CD4-positive, CD25-positive, alpha-beta regulatory T cell (primary cell): ENCODE data around the gene GFRA1. TPM values are rescaled to one million over a fixed set of nuclear protein-coding genes. Genes with fewer than 3 reads are reported as not detected.

ENCODE experiments used
- ATAC-seq, 2 donors: fragments of 150-1000 bp; cut with Tn5 transposase; one replicate each; pipeline ENCODE4 v1.10.0; 2021; ENCODE audit warnings: low read depth in 2 of 2, moderate number of reproducible peaks in 2 of 2, moderate library complexity in 1 of 2
- DNase-seq, 3 donors: peaks; one replicate each; pipeline versions ENCODE4 v3.0.0 to v3.0.0-alpha.2; 2012 to 2022; ENCODE audit warnings: mixed read lengths in 1 of 3
- H3K27ac ChIP-seq: one replicate; pipeline ENCODE4 v1.7.0; 2013; ENCODE audit warnings: mild to moderate bottlenecking, low read length; ENCODE audit not compliant: insufficient read depth, poor library complexity, severe bottlenecking
- H3K27me3 ChIP-seq: one replicate; pipeline ENCODE4 v1.7.0; 2013; ENCODE audit warnings: low read length; ENCODE audit not compliant: control insufficient read depth, insufficient read depth
- H3K36me3 ChIP-seq: one replicate; pipeline ENCODE4 v1.7.0; 2013; ENCODE audit warnings: mild to moderate bottlenecking, low read length, moderate library complexity; ENCODE audit not compliant: control insufficient read depth, insufficient read depth
- H3K4me1 ChIP-seq: 2 replicates; pipeline ENCODE4 v1.7.0; 2013; ENCODE audit warnings: mild to moderate bottlenecking, low read length; ENCODE audit not compliant: insufficient read depth, control insufficient read depth, poor library complexity, severe bottlenecking
- H3K4me3 ChIP-seq: one replicate; pipeline ENCODE4 v1.7.0; 2013; ENCODE audit warnings: low read depth, mild to moderate bottlenecking, low read length, moderate library complexity
- H3K9me3 ChIP-seq, 2 experiments: 1 replicate in 1 of 2; 2 replicates in 1 of 2; pipeline ENCODE4 v1.7.0; 2013; ENCODE audit warnings: low read length in 2 of 2, mild to moderate bottlenecking in 1 of 2, moderate library complexity in 1 of 2; ENCODE audit not compliant: control insufficient read depth in 2 of 2
- H3K27ac Mint-ChIP-seq, 3 donors: one replicate each; pipeline ENCODE4 v1.8.0; 2020 to 2022; ENCODE audit warnings: mild to moderate bottlenecking in 3 of 3, mixed read lengths in 3 of 3, moderate library complexity in 2 of 3
- H3K27me3 Mint-ChIP-seq: one replicate; pipeline ENCODE4 v1.8.0; 2022; ENCODE audit warnings: mild to moderate bottlenecking, mixed read lengths
- H3K36me3 Mint-ChIP-seq: one replicate; pipeline ENCODE4 v1.8.0; 2020; ENCODE audit warnings: mixed read lengths
- H3K4me1 Mint-ChIP-seq, 4 donors: one replicate each; pipeline ENCODE4 v1.8.0; 2020 to 2022; ENCODE audit warnings: mixed read lengths in 4 of 4, mild to moderate bottlenecking in 1 of 4
- H3K4me3 Mint-ChIP-seq, 4 donors: one replicate each; pipeline ENCODE4 v1.8.0; 2020 to 2022; ENCODE audit warnings: mild to moderate bottlenecking in 4 of 4, mixed read lengths in 4 of 4, moderate library complexity in 3 of 4
- H3K9me3 Mint-ChIP-seq, 7 donors: one replicate each; pipeline ENCODE4 v1.8.0; 2020 to 2022; ENCODE audit warnings: mixed read lengths in 7 of 7, mild to moderate bottlenecking in 3 of 7, moderate library complexity in 2 of 7
- polyA plus RNA-seq, 4 donors: library from polyadenylated mRNA; unstranded; fragments of 300-500 nt; fragmentation: Illumina TruSeq; gene quantifications; one replicate each; pipeline ENCODE4 v1.2.3, GENCODE V29; 2021
- total RNA-seq: library from RNA; stranded (reverse); gene quantifications from one replicate; pipeline ENCODE4 v1.2.3, GENCODE V29; 2022

GFRA1 gene
- total and polyA plus RNA-seq, 5 donors from 2014 or later = not detected

DNA sequence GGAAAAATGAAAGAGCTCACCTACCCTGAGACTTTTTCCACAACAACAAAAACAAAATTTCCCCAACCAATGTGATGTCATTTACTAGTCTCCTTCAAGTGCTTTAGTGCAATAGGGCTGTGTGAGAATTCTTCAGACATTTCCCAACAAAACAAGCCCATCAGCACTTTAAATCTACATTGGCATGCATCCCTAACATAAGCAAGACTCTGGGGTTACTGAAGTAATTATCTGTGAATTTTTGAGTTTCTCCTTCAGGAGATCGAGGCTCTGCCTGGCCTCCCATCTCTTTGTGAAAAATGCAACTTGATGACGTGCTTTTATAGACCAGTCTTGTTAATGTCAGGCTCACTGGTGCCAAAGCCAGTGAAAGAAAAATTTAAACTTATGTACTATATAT lies 255.6 kb downstream of the GFRA1 start:
- no peak for DNase-seq
- no peaks in the 10 kb centered on the region for H3K9me3 ChIP-seq
- H3K36me3 Mint-ChIP-seq = no peaks in the 10 kb centered on the region
- no peak overlapping the region for H3K4me3 ChIP-seq
- no peaks in the 10 kb centered on the region for H3K27me3 ChIP-seq
- H3K4me1 ChIP-seq = no peaks in the 10 kb centered on the region
- no peaks in the 10 kb centered on the region for H3K4me1 Mint-ChIP-seq
- H3K27ac ChIP-seq = no peak overlapping the region
- no peak overlapping the region for H3K4me3 Mint-ChIP-seq
- no peak overlapping the region for H3K27ac Mint-ChIP-seq
- no peak for ATAC-seq
- H3K9me3 Mint-ChIP-seq = peaks cover 0 to 26% (median 9%) of the 10 kb centered on the region in 7 donors
- no peaks in the 10 kb centered on the region for H3K36me3 ChIP-seq
- H3K27me3 Mint-ChIP-seq = no peaks in the 10 kb centered on the region

DNA sequence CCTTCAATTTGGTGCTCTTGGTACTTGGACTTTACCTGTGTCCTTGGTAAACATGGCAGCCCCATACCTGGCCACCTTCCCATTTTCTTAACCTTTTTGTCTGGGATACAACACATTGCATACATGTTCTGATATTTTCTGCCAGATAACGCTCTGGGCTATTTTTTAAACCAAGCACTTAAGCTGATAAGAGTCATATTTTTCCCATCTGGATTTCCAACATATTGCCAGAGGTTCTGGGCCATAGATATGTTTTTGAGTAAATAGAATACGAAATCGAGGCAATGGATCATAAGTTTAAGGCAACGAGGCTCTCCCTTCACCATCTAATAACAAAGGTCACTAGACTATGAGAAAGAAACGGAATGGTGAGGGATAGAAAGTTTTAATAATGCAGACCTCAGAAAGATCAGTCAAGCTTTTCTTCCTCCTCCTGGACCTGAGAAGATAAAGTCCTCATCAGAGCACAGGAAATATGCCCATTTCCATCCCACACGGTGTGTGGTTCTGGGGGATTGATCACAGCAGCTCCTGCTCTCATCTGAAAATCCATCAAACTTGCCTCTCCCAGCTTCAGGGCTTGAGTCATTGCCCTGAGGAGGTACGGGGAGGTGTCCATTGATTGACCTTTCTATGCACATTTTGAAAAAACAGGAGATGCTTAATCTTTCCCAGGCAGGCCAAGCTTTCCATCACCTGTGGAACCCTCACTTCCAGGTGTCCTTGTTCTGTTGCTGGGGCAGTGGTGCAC lies 257.2 kb downstream of the GFRA1 start:
- H3K27me3 Mint-ChIP-seq = no peaks in the 10 kb centered on the region
- no peaks in the 10 kb centered on the region for H3K4me1 Mint-ChIP-seq
- H3K4me3 Mint-ChIP-seq = no peak overlapping the region
- Histone ChIP-seq H3K36me3 (no peaks in the 10 kb centered on the region), H3K4me3 (no peak overlapping the region), H3K4me1 (no peaks in the 10 kb centered on the region), H3K9me3 (no peaks in the 10 kb centered on the region), H3K27me3 (no peaks in the 10 kb centered on the region), H3K27ac (no peak overlapping the region)
- no peak overlapping the region for H3K27ac Mint-ChIP-seq
- peaks cover 0 to 16% (median 4%) of the 10 kb centered on the region in 7 donors for H3K9me3 Mint-ChIP-seq
- H3K36me3 Mint-ChIP-seq = no peaks in the 10 kb centered on the region
- DNase-seq = no peak
- ATAC-seq = no peak

DNA sequence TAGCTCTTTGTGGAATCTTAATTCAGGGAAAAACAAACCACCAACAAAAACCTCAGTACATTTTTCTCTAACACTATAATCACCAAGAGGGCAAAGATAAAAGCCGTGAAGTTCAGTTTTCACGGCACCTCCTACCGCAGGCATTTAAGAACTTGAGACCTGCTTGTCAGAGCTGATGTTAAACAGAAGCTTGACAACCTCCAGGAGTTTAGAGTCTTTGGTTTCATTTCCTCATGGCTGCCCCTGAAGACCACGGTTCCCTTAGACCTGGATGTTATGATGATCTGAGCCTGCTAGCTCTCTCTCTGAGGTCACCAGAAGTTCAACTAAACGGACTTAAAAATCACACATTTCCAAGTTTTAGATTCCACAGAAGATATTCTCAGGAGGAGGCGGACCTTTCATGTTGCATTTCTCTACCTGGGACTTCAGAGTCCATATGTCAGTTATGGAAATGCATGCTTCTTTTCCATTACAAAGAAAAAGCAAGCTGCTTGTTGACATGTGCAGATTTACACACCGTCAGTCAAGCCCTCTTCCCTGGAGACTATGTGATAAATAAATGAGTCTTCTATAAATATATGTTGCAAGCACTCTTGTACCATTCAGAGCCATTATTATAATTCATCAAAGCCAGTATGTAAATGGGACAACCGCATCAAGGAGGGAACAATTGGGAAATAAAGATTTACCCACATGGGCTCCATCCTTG lies 258.0 kb downstream of the GFRA1 start:
- H3K36me3 ChIP-seq = no peaks in the 10 kb centered on the region
- Mint-ChIP-seq H3K27me3 (no peaks in the 10 kb centered on the region), H3K9me3 (peaks cover 0 to 13% (median 4%) of the 10 kb centered on the region in 7 donors), H3K4me3 (no peak overlapping the region), H3K4me1 (no peaks in the 10 kb centered on the region), H3K27ac (no peak overlapping the region), H3K36me3 (no peaks in the 10 kb centered on the region)
- no peak overlapping the region for H3K27ac ChIP-seq
- no peak overlapping the region for H3K4me3 ChIP-seq
- DNase-seq (no peak), ATAC-seq (no peak)
- H3K27me3 ChIP-seq = no peaks in the 10 kb centered on the region
- no peaks in the 10 kb centered on the region for H3K4me1 ChIP-seq
- H3K9me3 ChIP-seq = no peaks in the 10 kb centered on the region

DNA sequence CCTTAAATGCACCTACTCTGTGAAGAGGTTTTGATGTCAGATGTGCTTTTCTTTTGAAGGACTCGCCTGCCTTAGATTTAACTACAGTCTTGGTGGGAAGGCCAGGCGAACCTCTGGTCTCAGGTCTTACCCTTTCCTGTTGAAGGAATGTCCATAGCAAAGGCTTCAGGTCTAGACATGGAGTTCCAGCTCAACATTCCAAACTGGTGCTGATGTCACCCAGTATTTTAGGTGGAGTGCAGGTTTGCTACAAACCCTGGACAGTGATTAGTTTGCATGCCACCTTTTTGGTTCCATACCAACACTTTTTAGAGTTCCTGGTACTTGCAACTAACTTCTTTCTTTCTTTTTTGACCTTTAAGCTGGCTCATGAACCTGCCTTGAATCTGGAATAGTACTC lies 258.7 kb downstream of the GFRA1 start:
- no peak overlapping the region for H3K4me3 Mint-ChIP-seq
- H3K4me1 ChIP-seq = no peaks in the 10 kb centered on the region
- no peak overlapping the region for H3K27ac ChIP-seq
- no peak overlapping the region for H3K4me3 ChIP-seq
- no peaks in the 10 kb centered on the region for H3K36me3 Mint-ChIP-seq
- H3K36me3 ChIP-seq = no peaks in the 10 kb centered on the region
- H3K27me3 ChIP-seq = no peaks in the 10 kb centered on the region
- H3K4me1 Mint-ChIP-seq = no peaks in the 10 kb centered on the region
- ATAC-seq = no peak
- H3K9me3 Mint-ChIP-seq = peaks cover 0 to 13% (median 2%) of the 10 kb centered on the region in 7 donors
- no peak overlapping the region for H3K27ac Mint-ChIP-seq
- no peaks in the 10 kb centered on the region for H3K9me3 ChIP-seq
- DNase-seq = no peak
- H3K27me3 Mint-ChIP-seq = no peaks in the 10 kb centered on the region

DNA sequence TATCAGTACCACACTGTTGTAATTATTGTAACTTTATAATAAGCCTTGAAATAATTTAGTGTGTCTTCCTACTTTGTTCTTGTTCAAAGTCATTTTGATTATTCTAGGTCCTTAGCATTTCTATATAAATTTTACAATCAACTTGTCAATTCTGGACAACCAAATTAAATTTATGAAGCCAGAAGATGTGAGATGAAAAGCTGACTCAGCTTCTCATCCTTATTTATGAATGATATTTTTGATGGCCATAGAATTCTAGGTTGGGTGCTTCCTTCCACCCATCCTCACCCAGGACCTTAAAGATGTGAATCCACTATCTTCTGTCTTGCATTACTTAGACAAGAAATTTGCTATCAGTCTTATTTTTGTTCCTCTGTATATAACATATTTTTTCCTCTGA lies 261.1 kb downstream of the GFRA1 start:
- Mint-ChIP-seq H3K27ac (no peak overlapping the region), H3K4me3 (no peak overlapping the region), H3K27me3 (no peaks in the 10 kb centered on the region), H3K9me3 (peaks cover 0 to 8% (median 4%) of the 10 kb centered on the region in 7 donors), H3K36me3 (no peaks in the 10 kb centered on the region), H3K4me1 (no peaks in the 10 kb centered on the region)
- no peak for DNase-seq
- Histone ChIP-seq H3K4me3 (no peak overlapping the region), H3K27me3 (no peaks in the 10 kb centered on the region), H3K4me1 (no peaks in the 10 kb centered on the region), H3K27ac (no peak overlapping the region), H3K9me3 (no peaks in the 10 kb centered on the region), H3K36me3 (no peaks in the 10 kb centered on the region)
- no peak for ATAC-seq

DNA sequence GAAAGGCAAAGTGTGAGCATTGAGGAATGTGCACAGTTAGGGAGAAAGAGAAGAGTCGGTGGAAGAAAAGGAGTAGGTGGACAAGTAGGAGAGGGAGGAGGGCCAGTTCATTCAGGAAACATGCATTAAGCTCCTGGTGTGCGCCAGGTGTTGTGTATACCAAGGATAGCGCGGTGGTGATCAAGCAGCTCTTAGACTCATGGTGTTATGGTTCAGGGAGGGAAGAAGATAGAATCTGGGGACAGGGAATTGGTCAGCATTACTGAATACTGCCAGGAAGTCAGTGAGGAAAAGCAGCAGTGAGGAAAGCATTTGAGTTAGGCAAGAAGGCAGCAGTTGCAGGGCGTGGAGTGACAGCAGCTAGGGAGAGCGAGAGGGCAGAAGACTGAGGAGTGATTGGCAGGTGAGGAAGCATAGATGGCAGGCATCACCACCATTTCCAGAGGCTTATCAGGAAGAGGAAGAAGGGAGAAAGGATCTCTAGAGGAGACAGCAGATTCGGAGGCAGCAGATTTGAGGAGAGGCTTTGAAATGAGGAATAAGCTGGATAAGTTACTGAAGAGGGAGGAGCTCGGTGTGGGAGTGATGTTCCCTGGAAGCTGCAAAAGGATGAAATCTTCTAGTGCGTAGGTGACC lies 265.6 kb downstream of the GFRA1 start:
- ATAC-seq (no peak), DNase-seq (no peak)
- H3K27me3 ChIP-seq = no peaks in the 10 kb centered on the region
- H3K27ac ChIP-seq = no peak overlapping the region
- Mint-ChIP-seq H3K27ac (no peak overlapping the region), H3K27me3 (no peaks in the 10 kb centered on the region), H3K4me1 (no peaks in the 10 kb centered on the region), H3K9me3 (peaks cover 0 to 8% (median 4%) of the 10 kb centered on the region in 7 donors), H3K4me3 (no peak overlapping the region), H3K36me3 (no peaks in the 10 kb centered on the region)
- H3K4me1 ChIP-seq = no peaks in the 10 kb centered on the region
- H3K36me3 ChIP-seq = no peaks in the 10 kb centered on the region
- no peak overlapping the region for H3K4me3 ChIP-seq
- no peaks in the 10 kb centered on the region for H3K9me3 ChIP-seq
